CD4-positive, alpha-beta T cell treated with Interleukin-21 for 1 hour (primary cell): Measurements from ENCODE around the gene LGALS4.
A peak's percentile ranks its signal among the peaks of the same experiment; 100 is the strongest.
"Not testable (repeated sequence)": the region's sequence is repeated elsewhere in the genome, so short reads cannot be mapped to it uniquely, and the experiment has no call there.

Source experiments
- DNase-seq: peaks from one replicate; pipeline ENCODE4 v3.0.0-alpha.2; 2020

LGALS4 gene, protein sequence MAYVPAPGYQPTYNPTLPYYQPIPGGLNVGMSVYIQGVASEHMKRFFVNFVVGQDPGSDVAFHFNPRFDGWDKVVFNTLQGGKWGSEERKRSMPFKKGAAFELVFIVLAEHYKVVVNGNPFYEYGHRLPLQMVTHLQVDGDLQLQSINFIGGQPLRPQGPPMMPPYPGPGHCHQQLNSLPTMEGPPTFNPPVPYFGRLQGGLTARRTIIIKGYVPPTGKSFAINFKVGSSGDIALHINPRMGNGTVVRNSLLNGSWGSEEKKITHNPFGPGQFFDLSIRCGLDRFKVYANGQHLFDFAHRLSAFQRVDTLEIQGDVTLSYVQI

DNA sequence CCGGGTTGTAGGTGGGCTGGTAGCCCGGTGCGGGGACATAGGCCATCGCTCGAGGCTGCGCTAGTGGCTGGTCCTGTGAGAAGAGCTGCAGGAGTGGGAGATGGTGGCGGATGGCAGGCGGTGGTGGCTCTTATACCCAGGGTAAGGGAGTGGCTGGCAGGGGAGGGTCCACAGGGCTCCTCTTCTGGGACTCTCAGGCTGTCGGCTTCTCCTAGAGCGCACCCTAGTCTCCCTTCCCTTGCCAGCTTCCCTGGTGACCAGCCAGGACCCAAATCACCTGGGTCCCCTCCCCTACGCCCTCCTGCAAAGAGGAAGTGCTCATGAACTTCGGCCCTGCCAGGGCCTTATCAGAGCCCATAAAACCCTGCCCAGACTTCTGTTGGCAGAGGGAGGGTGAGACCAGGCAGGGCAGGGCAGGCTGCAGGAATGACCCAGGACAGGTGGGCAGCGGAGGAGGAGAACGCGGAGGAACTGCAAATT is at the start of gene LGALS4:
Gene LGALS4, minus strand, starts transcription at position 105 of the 480 bp plus-strand sequence. Its CDS starts 59 bp downstream, at position 46.
- no peak for DNase-seq

DNA sequence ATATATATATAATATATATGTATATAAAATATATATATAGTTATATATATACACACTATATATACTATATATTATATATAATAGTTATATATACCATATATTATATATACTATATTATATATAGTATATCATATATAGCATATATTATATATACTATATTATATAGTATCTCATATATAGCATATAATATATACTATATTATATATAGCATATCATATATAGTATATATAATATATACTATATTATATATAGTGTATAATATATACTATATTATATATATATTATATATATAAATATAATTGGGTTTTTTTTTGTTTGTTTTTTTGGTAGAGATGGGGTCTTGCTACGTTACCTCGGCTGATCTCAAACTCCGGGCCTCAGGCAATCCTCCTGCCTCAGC is 48.6 kb upstream of the LGALS4 start:
- no peak for DNase-seq

DNA sequence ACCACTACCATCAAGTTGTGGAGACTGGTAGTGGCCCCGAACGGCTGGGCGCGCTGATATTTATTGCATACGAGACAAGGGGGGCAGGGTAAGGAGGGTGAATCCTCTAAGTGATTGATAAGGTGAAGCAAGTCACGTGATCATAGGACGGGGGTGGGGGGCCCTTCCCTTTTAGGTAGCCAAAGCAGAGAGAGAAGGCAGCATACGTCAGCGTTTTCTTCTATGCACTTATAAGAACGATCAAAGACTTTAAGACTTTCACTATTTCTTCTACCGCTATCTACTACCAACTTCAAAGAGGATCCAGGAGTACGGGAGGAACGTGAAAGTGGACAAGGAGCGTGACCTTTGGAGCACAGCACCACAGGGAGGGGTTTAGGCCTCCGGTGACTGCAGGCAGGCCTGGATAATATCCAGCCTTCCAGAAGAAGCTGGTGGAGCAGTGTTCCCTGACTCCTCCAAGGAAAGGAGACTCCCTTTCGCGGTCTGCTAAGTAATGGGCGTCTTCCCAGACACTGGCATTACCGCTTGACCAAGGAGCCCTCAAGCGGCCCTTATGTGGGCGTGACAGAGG is 47.0 kb upstream of the LGALS4 start:
- DNase-seq: not testable (repeated sequence)

DNA sequence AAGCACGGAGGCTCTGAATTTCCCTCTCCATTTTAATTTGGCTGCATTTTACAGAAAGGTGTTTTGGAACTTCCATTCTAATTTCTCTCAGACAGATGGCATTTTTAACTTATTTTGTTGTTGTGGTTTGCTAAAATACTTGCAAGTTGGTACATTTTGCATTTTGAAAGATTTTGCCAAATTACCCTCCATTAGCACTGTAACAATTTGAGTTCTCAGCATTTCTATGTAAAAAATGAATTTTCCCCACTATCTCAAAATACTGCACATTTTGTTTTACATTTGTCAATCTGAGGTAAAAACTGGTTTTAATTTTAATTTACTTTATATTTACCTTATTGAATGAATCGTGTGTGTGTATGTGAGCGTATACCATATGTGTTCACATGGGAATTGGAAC is 44.1 kb upstream of the LGALS4 start:
- DNase-seq: no peak

DNA sequence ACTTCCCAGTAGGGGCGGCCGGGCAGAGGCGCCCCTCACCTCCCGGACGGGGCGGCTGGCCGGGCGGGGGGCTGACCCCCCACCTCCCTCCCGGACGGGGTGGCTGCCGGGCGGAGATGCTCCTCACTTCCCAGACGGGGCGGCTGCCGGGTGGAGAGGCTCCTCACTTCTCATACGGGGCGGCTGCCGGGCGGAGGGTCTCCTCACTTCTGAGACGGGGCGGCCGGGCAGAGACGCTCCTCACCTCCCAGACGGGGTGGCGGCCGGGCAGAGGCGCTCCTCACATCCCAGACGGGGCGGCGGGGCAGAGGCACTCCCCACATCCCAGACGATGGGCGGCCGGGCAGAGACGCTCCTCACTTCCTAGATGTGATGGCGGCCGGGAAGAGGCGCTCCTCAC is 43.0 kb upstream of the LGALS4 start:
- DNase-seq: not testable (repeated sequence)

DNA sequence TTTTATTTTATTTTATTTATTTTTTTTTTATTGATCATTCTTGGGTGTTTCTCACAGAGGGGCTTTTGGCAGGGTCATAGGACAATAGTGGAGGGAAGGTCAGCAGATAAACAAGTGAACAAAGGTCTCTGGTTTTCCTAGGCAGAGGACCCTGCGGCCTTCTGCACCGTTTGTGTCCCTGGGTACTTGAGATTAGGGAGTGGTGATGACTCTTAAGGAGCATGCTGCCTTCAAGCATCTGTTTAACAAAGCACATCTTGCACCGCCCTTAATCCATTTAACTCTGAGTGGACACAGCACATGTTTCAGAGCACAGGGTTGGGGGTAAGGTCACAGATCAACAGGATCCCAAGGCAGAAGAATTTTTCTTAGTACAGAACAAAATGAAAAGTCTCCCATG is 42.2 kb upstream of the LGALS4 start:
- DNase-seq: not testable (repeated sequence)

DNA sequence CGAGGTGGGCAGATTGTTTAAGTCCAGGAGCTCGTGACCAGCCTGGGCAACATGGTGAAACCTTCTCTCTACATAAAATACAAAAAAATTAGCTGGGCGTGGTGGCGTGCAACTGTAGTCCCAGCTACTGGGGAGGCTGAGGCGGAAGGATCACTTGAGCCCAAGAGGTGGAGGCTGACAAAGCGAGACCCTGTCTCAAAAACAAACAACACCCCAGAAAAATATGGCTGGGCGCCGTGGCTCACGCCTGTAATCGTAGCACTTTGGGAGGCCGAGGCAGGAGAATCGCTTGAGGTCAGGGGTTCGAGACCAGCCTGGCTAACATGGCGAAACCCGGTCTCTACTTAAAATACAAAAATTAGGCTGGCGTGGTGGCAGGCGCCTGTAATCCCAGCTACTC is 40.5 kb upstream of the LGALS4 start:
- no peak for DNase-seq

DNA sequence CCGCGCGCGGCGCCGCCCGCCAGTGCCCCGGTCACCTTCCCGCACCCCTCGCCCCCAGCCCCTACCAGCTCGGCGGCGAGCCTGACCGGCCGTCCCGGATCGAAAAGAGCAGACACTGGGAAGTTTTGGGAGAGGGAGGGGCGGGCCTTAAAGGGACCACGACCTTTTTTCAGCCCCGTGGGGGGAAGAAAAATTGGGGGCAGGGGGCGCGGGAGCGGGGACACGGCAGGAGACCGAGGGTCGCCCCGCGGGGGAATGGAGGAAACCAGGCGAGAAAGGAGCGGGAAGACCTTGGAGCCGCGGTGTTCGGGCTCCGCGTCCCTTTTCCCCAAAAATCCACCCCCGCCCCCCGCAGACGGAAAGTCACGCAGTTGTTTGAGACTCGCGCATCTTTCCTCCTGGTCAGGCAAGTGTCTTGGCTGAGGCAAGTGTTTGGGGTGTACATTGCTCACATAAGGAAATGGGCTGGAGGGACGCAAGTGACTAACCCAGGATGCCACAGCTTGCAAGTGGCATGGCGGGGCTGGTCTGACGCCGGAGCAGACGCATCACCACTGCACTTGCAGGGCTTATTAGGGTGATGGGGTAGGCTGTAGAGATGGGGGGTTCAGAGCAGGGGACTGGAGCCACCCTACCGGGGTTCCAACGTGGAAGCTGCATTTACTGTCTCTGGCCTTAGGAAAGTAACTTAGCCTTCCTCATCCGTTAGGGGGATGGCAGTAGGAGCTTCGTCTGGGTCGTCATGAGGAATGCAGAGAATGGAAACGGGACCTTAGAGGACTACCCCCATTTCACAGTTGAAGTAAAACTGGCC is 39.7 kb upstream of the LGALS4 start:
- DNase-seq: peak; percentile 69

DNA sequence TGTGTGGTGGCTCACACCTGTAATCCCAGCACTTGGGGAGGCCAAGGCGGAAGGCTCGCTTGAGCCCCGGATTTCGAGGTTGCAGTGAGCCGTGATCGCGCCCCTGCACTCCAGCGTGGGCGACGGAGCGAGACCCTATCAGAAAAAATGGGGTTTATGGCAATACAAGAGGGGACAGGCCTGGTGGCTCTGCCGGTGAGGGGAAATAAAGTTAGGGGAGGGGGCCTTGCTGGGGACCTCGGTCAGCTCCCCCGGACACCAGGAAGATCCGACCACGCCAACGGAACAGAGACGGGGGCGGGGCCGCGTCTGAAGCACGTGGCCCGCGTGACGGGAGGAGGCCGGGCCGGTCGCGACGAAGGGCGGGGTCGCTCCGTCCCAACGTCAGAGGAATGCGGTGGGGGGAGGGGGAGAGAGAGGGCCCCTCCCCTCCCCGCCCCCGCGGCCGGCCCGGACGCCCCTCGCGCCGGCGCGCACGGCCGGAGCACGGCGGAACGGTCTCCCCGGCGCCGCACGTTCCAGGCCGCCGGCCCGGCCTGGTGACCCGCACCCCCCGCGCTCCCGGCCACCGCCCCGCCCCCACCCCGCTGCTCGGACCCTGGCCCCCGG is 39.0 kb upstream of the LGALS4 start:
- DNase-seq: peak; percentile 92

DNA sequence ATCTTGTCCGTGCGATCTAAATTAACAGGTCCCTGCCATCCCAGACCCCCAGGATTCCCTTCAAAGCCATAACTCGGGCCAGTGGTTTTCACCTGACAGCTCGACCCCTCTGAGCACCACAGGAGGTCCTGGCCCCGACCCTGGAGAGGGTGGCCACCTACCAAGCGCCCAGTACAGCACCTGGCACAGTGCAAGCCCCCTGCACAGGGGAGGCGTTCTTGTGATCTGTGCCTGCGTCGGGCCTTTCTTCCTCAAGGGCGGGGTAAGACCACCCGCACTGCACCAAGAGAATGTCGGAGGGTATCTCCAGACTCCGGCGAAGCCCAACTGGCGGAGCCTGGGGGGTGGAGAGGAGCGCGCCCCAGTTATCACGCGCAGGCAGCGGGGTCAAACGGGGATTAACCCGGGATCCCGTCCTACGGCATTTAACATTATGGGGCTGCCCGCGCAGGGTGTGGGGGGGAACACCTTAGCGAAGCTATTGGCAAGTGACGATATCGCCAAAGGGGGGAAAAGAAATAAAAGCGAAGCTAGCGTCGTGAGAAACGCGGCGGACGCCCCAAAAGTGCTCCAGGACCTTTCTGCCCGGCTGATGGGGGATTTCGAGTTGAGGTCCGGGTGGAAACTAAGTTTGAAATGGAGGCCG is 38.4 kb upstream of the LGALS4 start:
- DNase-seq: peak; percentile 55

DNA sequence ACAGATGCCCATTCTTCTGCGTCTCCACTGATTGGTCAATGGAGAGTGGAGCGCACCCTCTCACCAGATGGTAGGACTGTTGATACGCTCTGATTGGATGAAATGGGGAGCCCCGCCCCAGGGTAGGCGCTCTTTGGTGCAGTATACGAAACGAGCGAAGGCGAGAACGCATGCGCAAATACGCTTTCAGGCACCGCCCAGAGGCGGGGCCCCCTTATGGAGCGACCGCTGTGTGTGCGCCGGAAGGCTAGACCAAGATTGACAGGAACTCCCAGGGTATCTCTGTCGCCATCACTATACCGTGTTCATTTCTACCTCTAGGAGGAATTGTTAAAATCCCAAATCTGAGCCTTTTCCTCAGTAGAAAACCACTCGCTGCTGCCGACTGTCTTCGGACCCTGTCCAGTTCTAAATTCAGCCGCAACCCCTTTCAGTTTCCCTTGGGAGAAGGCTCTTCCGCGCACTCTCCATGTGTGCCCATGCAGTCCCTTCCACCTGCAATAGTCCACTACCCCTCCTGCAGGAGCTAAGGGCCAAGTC is 37.8 kb upstream of the LGALS4 start:
- no peak for DNase-seq

DNA sequence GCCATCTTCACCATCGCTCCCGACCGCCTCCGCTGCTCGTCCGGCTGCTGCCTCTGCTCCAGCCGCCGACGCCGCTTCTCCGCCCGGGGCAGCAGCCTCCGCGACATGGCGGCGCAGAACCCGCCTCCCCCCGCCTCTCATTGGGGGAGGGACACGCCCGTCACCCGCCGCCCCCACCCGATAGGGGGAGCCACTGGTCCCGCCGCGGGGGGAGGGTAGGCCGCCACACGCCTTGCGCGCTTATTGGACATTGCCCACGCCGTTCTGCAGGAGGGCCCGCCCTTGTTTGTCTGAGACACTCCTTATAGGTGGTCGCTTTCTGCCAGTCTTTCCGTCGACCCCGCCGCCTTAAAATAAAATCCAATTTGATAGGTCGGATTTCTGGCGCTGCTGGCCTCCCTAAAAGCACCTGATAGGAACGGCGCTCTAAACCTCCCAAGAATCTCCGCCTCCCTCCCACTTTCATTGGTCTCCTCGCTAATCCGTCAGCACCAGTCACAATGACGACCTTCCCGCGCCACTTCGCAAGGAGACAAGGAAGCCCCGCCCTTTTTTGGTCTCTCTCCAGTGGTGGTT is 37.2 kb upstream of the LGALS4 start, which contains the start of gene HNRNPL:
Gene HNRNPL, minus strand, starts transcription at position 127 of the 576 bp plus-strand sequence. Its CDS starts 20 bp downstream, at position 107.
- DNase-seq: peak; percentile 100

DNA sequence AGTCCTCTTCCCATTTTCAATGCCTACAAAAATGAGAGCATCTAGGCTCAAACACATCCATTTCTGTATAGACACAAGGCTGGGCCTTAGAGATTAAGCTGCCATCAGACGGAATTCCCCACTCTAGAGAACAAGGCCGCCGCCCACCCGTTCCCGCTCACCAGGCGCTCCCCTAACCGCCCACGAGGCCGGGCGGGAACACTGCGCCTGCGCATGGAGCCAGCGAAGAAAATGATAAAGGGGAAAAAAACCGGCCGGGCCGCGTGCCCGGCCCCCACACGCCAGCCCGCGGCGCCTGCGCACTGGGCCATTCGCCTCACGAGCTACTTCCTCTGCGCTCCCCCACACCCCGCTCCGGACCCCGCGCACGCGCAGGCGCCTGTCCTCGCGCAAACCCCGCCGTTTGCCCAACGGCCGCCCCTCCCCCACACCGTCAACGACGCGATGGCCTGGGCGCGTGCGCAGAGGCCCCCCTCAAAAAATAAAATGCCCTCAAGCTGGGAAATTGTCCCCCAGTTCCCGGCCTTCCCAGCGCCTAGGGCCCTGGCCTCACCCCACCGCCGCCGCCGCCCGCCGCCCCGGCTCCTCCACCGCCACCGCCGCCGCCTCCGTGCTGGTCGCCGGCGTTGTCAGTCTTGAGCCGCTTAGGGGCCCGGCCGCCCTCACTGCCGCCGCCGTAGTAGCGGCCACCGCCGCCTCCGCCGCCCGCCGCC is 36.6 kb upstream of the LGALS4 start:
- peak; percentile 98 for DNase-seq

DNA sequence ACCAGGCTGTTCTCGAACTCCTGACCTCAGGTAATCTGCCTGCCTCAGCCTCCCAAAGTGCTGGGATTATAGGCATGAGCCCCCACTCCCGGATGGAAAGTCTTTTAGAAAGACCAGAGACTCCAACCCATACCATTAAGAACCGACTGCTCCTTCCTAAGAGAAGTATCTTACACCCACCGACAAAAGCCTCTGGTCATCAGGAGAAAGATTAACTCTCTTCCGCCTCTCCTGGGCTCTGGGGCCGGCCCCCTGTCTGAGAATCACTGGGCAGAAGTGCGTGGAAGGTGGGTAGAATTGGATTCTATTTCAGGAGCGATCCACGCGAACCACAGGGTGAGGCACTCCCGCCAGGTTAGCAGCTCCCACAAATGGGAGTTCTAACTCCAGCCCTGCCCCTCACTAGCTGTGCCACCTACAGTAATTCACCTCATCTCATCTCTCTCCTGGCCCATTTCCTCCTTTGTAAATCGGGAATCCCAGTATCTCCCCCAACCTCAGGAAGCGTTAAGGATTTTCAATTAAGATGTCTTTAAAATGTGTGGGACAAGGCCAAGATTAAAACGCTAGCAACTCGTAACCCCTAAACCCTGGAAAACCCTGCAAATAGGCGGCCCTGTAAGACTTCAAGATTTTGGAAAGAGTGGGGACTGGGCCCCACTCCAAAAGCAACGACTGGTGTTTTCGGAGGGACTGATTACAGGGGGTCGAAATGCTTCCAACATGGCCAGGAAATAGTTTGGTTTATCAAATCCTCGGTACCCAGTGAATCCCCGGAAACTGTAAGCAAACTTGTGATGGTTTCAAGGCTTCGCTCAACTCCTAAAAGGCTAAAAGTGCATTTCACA is 35.8 kb upstream of the LGALS4 start:
- DNase-seq: no peak

DNA sequence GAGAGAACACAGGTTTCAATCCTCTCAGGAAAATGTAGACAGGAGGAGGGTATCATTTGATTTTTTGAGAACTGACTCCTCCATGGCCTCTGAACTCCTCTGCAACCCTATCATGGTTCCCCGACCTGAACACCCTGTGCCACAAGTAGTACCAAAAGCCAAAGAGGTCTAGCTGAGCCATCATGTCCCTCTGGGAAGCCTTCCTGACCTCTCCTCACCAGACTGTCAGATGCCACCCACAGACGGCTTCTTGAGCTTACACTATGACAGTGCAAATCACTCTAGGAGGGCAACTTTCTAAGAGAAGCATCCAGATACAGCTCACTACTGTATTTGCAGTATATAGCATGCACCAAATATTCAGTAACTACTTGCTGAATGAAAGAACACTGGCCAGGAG is 33.4 kb upstream of the LGALS4 start:
- DNase-seq: no peak

DNA sequence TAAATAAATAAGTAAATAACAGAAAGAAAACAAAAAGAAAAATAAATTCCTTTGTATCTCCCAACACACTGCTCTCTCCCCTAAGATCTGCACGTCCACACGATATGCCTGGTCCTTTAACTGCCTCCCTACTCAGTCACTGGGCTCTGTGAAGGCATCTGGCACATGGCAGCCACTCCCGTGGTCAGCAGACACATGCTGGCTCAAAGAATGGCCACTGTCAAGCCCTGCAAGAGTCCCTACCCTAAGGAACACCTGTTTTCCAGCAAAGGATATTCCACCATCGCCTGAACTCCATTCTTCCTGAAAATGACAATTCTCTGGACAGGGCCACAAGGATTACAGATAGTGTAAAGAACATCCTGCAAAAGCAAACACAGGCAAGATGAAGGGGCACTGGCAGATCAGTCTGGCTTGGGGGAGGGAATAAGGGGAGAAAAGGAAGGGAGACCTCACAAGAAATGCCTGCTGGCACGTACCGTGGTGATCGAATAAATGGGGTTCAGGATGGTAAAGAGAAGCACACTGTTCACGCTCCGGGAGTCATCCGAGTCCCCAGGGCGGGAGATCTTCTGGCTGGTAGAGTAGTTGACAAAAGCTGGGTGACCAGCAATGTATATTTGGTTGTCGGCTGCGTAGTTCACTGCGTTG is 32.8 kb upstream of the LGALS4 start:
- DNase-seq: no peak

DNA sequence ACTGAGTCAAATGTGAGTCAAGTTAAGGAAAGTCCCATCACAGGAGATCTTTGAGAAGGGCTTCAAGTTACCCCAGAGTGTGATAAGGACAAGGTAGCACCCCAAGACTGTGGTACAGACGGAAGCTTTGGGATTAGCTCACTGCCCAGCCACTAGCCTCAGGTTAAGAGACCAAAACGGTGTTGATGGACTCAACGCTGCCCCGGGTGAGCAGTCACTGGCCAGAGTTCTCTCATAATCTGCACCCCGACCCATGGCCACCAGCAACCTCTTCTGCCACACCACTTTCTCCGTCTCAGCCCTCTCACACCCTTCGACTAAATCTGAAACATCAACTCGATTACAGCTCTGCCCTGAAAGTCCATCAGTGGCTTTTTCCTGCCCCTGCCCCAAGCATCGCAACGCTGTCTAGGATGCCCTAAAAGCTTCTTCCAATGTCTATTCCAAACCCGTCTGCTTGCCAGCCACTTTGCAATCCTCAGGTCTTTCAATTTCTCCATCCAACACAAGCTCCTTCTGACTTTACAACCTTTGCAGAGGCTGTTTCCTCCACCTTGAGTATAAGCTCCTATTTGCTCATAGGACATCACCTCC is 31.4 kb upstream of the LGALS4 start:
- DNase-seq: no peak

DNA sequence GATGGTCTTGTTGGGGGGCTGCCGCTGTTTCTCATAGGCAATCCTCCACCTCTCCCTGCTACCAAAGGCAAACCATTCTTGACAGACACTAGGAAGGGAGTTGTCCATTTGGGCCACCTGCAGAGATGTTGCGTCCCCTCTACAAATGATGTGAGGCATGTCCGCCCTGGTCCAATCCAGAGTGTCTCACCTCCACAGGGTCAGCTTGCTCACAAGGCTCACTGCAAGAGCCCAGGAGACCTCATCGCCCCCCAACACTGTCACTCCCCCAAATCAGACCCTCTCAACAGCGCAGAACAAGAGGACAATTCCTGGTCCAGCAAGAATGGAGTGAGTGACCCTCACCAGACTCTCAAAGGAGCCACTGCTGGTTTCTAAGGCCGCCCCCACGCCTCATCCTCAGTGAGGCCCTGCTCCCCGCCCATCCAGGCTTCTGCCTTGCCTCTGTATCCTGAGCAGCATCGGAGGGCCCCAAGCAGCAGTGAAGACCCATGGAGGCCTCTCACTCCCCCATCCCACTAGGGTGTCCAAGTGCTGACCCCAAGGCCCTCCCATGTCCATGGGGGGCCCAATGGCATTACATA is 30.5 kb upstream of the LGALS4 start:
- no peak for DNase-seq
